Measurements from ENCODE around the gene LRRC4C. TPM values are rescaled to one million over a fixed set of nuclear protein-coding genes. Genes with fewer than 3 reads are reported as not detected.
"Not testable (repeated sequence)": the region's sequence is repeated elsewhere in the genome, so short reads cannot be mapped to it uniquely, and the experiment has no call there.

The LRRC4C gene
- total and polyA plus RNA-seq, 2 experiments from 2014 or later = not detected

DNA sequence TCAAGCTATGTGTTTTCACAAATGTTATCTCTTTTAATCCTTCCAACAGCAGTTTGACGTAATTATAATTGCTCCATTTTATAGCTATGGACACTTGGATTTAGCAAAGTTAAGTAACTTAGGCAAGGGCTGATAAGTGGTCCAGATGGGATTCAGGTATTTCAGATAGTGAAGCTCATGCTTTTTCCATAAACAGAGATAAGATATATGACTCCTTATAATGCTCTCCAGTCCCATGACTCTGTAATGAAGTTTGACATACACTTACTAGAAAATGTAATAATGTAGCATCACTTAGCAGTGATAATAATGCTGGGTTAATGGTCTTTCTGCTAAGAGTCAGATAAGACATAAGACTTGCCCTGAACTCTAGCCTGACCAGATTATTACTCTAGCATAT, 892.1 kb downstream of the LRRC4C start:
- no peaks in the 10 kb centered on the region for H3F3A ChIP-seq (ENCODE audit: insufficient read depth)
- no peak overlapping the region for H3K4me2 ChIP-seq (ENCODE audit: unreplicated experiment)
- H3K4me1 ChIP-seq (ENCODE audit: insufficient read depth) = no peaks in the 10 kb centered on the region
- DNase-seq = no peak
- no peaks in the 10 kb centered on the region for H3K9me3 ChIP-seq (ENCODE audit: low read depth)
- H4K20me1 ChIP-seq (ENCODE audit: insufficient read depth) = no peaks in the 10 kb centered on the region
- no peak overlapping the region for H2AFZ ChIP-seq
- H3K27ac ChIP-seq = no peak overlapping the region
- WGBS, 2 experiments (ENCODE audit: low coverage in 1 of 2, low lambda C conversion rate in 2 of 2, missing lambda C conversion rate in 2 of 2) = 18 to 52% methylated on average over 1 of the region's 1 CpG
- no peak for TF ChIP-seq EZH2phosphoT487 (IDR thresholded peaks at IDR 0.05; ENCODE audit: insufficient read depth, low read depth)
- no peak for TF ChIP-seq EZH2 (IDR thresholded peaks at IDR 0.05; ENCODE audit: insufficient read depth, poor library complexity, severe bottlenecking)
- H3K79me2 ChIP-seq (ENCODE audit: insufficient read depth) = no peaks in the 10 kb centered on the region
- no peak overlapping the region for H3K9ac ChIP-seq
- in situ Hi-C loops (cut with MboI) = no loop called here
- no peaks in the 10 kb centered on the region for H3K9me2 ChIP-seq (ENCODE audit: insufficient read depth)
- no peaks in the 10 kb centered on the region for H3K27me3 ChIP-seq (replicated peaks; ENCODE audit: insufficient read depth)
- no peak overlapping the region for H3K4me3 ChIP-seq
- H3K36me3 ChIP-seq (ENCODE audit: low read depth) = no peaks in the 10 kb centered on the region

- 1 to 7% methylated on average over 3 of the region's 3 CpGs for WGBS, 2 experiments (ENCODE audit: low coverage in 1 of 2, low lambda C conversion rate in 2 of 2, missing lambda C conversion rate in 2 of 2)
- no peak overlapping the region for H3K27ac ChIP-seq
- no peaks in the 10 kb centered on the region for H3K36me3 ChIP-seq (ENCODE audit: low read depth)
- no peak overlapping the region for H3K4me3 ChIP-seq
- H3K9ac ChIP-seq = no peak overlapping the region
- no peaks in the 10 kb centered on the region for H3F3A ChIP-seq (ENCODE audit: insufficient read depth)
- H3K4me1 ChIP-seq (ENCODE audit: insufficient read depth) = no peaks in the 10 kb centered on the region
- no peaks in the 10 kb centered on the region for H4K20me1 ChIP-seq (ENCODE audit: insufficient read depth)
- no peak for DNase-seq
- H3K4me2 ChIP-seq (ENCODE audit: unreplicated experiment) = no peak overlapping the region
- H3K9me3 ChIP-seq (ENCODE audit: low read depth) = no peaks in the 10 kb centered on the region
- H3K27me3 ChIP-seq (replicated peaks; ENCODE audit: insufficient read depth) = no peaks in the 10 kb centered on the region
- no peaks in the 10 kb centered on the region for H3K9me2 ChIP-seq (ENCODE audit: insufficient read depth)
- TF ChIP-seq EZH2 (IDR thresholded peaks at IDR 0.05; ENCODE audit: insufficient read depth, poor library complexity, severe bottlenecking) (no peak), EZH2phosphoT487 (IDR thresholded peaks at IDR 0.05; ENCODE audit: insufficient read depth, low read depth) (no peak)
- H2AFZ ChIP-seq = no peak overlapping the region
- H3K79me2 ChIP-seq (ENCODE audit: insufficient read depth) = no peaks in the 10 kb centered on the region
- in situ Hi-C loops (cut with MboI) = no loop called here
Measured at GRCh38 chr11:40544162-40544561, 915.3 kb downstream of the LRRC4C start.

DNA sequence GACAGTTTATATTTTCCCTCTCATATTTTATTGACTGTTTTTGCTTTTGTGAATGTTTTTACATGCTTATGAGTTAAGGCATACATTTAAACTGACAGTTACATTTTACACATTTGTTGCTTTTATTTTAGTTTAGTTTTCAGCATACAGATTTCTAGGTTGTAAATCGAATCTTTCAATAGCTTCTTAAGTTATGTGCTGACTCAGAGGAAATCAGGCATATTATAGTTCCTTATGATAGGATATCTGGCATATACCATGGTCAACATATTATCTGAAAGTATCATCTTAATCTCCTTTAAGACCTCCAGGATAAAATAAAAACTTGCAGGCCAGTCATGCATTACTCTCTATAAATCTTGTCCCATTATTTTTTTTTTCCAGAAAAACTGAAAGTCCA, 916.6 kb downstream of the LRRC4C start:
- no peaks in the 10 kb centered on the region for H3K9me3 ChIP-seq (ENCODE audit: low read depth)
- no peak overlapping the region for H3K4me3 ChIP-seq
- no peaks in the 10 kb centered on the region for H3K9me2 ChIP-seq (ENCODE audit: insufficient read depth)
- H3K4me1 ChIP-seq (ENCODE audit: insufficient read depth) = no peaks in the 10 kb centered on the region
- H3F3A ChIP-seq (ENCODE audit: insufficient read depth) = no peaks in the 10 kb centered on the region
- H3K27me3 ChIP-seq (replicated peaks; ENCODE audit: insufficient read depth) = no peaks in the 10 kb centered on the region
- no peak for DNase-seq
- in situ Hi-C loops (cut with MboI) = no loop called here
- H3K4me2 ChIP-seq (ENCODE audit: unreplicated experiment) = no peak overlapping the region
- TF ChIP-seq EZH2phosphoT487 (IDR thresholded peaks at IDR 0.05; ENCODE audit: insufficient read depth, low read depth) (no peak), EZH2 (IDR thresholded peaks at IDR 0.05; ENCODE audit: insufficient read depth, poor library complexity, severe bottlenecking) (no peak)
- WGBS, 2 experiments (ENCODE audit: low coverage in 1 of 2, low lambda C conversion rate in 2 of 2, missing lambda C conversion rate in 2 of 2) = 0 to 5% methylated on average over 1 of the region's 1 CpG
- H2AFZ ChIP-seq = no peak overlapping the region
- H3K27ac ChIP-seq = no peak overlapping the region
- no peaks in the 10 kb centered on the region for H4K20me1 ChIP-seq (ENCODE audit: insufficient read depth)
- H3K9ac ChIP-seq = no peak overlapping the region
- no peaks in the 10 kb centered on the region for H3K79me2 ChIP-seq (ENCODE audit: insufficient read depth)
- no peaks in the 10 kb centered on the region for H3K36me3 ChIP-seq (ENCODE audit: low read depth)

- Histone ChIP-seq H3K9ac (no peak overlapping the region), H3K4me2 (ENCODE audit: unreplicated experiment) (no peak overlapping the region), H3K36me3 (ENCODE audit: low read depth) (no peaks in the 10 kb centered on the region), H3K4me1 (ENCODE audit: insufficient read depth) (no peaks in the 10 kb centered on the region), H3K9me3 (ENCODE audit: low read depth) (no peaks in the 10 kb centered on the region), H3F3A (ENCODE audit: insufficient read depth) (no peaks in the 10 kb centered on the region), H3K27me3 (replicated peaks; ENCODE audit: insufficient read depth) (no peaks in the 10 kb centered on the region), H3K79me2 (ENCODE audit: insufficient read depth) (no peaks in the 10 kb centered on the region), H3K4me3 (no peak overlapping the region), H3K27ac (no peak overlapping the region), H4K20me1 (ENCODE audit: insufficient read depth) (no peaks in the 10 kb centered on the region), H3K9me2 (ENCODE audit: insufficient read depth) (no peaks in the 10 kb centered on the region), H2AFZ (no peak overlapping the region)
- DNase-seq = no peak
- no peak for TF ChIP-seq EZH2 (IDR thresholded peaks at IDR 0.05; ENCODE audit: insufficient read depth, poor library complexity, severe bottlenecking)
- TF ChIP-seq EZH2phosphoT487 (IDR thresholded peaks at IDR 0.05; ENCODE audit: insufficient read depth, low read depth) = no peak
- in situ Hi-C loops (cut with MboI) = no loop called here
- 28 to 46% methylated on average over 3 of the region's 3 CpGs for WGBS, 2 experiments (ENCODE audit: low coverage in 1 of 2, low lambda C conversion rate in 2 of 2, missing lambda C conversion rate in 2 of 2)
Measured at GRCh38 chr11:40537734-40538133, 921.7 kb downstream of the LRRC4C start.

GRCh38 chr11:40522080-40522479, 937.4 kb downstream of the LRRC4C start:
- H3K9ac ChIP-seq; H2AFZ ChIP-seq; H3K4me1 ChIP-seq (ENCODE audit: insufficient read depth); H3F3A ChIP-seq (ENCODE audit: insufficient read depth); H3K9me3 ChIP-seq (ENCODE audit: low read depth); H3K4me2 ChIP-seq (ENCODE audit: unreplicated experiment); H4K20me1 ChIP-seq (ENCODE audit: insufficient read depth); H3K27me3 ChIP-seq (replicated peaks; ENCODE audit: insufficient read depth); H3K79me2 ChIP-seq (ENCODE audit: insufficient read depth); H3K36me3 ChIP-seq (ENCODE audit: low read depth); H3K4me3 ChIP-seq; H3K9me2 ChIP-seq (ENCODE audit: insufficient read depth); in situ Hi-C loops (cut with MboI); DNase-seq; H3K27ac ChIP-seq: not testable (repeated sequence)
- WGBS, 2 experiments (ENCODE audit: low coverage in 1 of 2, low lambda C conversion rate in 2 of 2, missing lambda C conversion rate in 2 of 2) = 33 to 41% methylated on average over 6 of the region's 6 CpGs
